ENCODE measurements around the gene B4GAT1. TPM values are rescaled to one million over a fixed set of nuclear protein-coding genes. Genes with fewer than 3 reads are reported as not detected.
A peak's percentile ranks its signal among the peaks of the same experiment; 100 is the strongest.

Gene B4GAT1
- total RNA-seq, 4 donors from 2014 or later = 23.9 to 32.4 (median 30.0) TPM

DNA sequence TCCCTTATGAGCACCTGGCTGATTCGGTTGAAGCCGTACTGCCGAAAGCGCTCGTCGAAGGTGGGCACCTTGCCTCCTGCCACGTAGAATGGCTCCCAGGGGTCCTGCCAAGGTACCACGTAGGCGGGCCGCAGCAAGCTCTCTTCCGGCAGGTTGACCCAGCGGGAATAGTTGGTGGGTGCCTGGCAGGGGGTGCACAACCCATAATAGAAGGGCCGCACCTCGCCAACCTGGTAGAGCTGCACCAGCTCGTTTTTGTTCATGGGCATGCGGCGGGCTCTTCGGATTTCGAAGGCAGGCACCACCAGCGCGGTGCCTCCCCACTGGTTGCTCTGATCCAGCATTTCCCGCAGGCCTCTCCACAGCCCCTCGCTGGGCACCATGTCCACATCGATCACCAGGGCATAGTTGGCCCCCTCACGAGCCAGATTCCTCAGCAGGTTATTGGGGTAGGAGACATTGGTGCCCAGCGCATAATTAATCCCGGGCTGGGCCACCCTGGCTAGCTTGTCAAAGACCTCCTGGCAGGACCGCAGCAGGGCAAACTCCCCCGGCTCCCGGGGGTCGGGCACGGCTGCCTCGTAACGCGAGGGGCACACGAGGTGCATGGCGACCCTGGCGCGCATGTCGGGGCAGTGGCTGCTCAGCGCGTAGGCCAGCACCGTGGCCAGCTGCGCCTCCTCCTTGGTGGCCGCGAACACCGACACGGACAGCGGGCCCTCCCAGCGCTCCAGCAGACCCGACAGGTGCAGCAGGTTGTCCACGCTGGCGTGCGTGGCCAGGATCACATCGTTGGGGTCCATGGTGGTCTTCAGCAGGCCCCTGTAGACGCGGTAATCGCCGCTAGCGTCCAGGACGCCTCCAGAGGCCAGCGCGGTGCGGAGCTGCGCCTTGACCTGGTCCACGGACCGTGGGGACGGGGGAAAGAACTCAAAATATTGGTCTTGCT lies 679 bp downstream of the B4GAT1 start:
- TF ChIP-seq, protein P1, sequence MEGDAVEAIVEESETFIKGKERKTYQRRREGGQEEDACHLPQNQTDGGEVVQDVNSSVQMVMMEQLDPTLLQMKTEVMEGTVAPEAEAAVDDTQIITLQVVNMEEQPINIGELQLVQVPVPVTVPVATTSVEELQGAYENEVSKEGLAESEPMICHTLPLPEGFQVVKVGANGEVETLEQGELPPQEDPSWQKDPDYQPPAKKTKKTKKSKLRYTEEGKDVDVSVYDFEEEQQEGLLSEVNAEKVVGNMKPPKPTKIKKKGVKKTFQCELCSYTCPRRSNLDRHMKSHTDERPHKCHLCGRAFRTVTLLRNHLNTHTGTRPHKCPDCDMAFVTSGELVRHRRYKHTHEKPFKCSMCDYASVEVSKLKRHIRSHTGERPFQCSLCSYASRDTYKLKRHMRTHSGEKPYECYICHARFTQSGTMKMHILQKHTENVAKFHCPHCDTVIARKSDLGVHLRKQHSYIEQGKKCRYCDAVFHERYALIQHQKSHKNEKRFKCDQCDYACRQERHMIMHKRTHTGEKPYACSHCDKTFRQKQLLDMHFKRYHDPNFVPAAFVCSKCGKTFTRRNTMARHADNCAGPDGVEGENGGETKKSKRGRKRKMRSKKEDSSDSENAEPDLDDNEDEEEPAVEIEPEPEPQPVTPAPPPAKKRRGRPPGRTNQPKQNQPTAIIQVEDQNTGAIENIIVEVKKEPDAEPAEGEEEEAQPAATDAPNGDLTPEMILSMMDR (IDR thresholded peaks at IDR 0.05) = no peak
- no peak for TF ChIP-seq POLR2A (IDR thresholded peaks at IDR 0.05)
- intact Hi-C loops (cut with DNase I; ENCODE audit: low total_unique reads) = no loop called here
- peak in 1 of 2 donors; percentile 86 for DNase-seq (ENCODE audit: low spot score in 2 of 2)
- H3K4me3 ChIP-seq (ENCODE audit: low read depth, poor library complexity, severe bottlenecking) = peak overlapping the region; percentile 69
- WGBS, 2 donors = 29 to 35% methylated on average over 42 to 47 of the region's 68 CpGs

DNA sequence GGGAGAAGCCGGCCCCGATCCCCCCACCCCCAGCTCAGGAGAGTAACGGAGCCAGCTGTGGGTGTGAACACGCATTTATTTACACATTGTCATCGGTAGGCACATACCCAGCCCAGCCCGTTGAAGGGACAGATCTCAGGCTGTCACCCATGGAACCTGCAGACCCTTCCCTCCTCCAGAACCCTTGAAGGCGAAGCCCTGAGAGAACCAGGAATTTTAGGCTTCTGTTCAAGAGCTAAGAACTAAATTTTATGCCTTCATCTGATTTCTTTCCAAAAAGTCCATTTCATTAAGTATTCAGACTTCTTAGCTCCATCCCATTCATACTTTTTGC lies 2.1 kb downstream of the B4GAT1 start:
- TF ChIP-seq POLR2A (IDR thresholded peaks at IDR 0.05) = no peak
- TF ChIP-seq, protein P1 (IDR thresholded peaks at IDR 0.05) = no peak
- no peak for DNase-seq (ENCODE audit: low spot score in 2 of 2)
- no peak overlapping the region for H3K4me3 ChIP-seq (ENCODE audit: low read depth, poor library complexity, severe bottlenecking)
- 4 to 6% methylated on average over 7 of the region's 7 CpGs for WGBS, 2 donors
- intact Hi-C loops (cut with DNase I; ENCODE audit: low total_unique reads) = no loop called here

DNA sequence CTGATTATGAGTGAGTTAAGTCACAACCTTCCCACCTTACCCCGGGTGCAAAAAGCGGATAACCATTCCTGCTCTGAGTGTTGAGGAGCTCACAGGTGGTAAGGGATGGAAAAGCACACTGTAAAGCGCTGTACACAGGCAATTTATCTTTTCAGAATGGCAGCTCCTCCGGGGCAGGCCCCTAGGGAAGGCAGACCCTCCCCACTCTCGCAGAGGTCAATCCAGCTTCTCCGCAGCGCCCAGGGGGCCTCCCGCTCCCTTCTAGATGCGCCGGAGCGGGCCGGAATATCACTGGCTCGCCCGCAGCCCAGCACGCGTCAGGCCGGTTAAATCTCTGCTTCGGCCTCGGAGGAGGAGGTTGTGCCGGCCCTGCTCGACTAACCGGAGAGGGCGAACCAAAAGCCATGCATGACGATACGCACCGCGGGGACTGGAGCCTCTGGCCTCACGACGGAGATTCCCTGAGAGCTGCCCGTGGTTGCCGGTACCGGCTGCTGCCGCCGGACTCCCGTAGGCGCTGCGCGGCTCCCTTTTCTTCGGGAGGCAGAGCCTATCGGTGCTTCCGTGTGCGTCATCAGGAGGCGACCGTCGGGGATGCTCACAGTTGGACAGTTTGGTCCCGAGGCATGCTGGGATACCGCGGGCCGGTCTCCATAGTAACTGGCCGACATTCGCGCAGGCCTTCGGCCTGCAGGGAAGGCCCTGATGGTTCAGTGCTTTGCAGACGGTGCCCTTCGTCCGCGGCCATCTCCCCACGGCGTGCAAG lies 2.7 kb downstream of the B4GAT1 start, which contains the start of gene BRMS1:
Gene BRMS1 (minus strand): TSS at position 555 of the 766 bp plus-strand sequence. CDS start 2,870 bp downstream, outside the sequence.
- intact Hi-C loops (cut with DNase I; ENCODE audit: low total_unique reads) = no loop called here
- no peak for TF ChIP-seq POLR2A (IDR thresholded peaks at IDR 0.05)
- TF ChIP-seq, protein P1 (IDR thresholded peaks at IDR 0.05) = no peak
- 2% methylated on average over 24 to 26 of the region's 59 CpGs for WGBS, 2 donors
- H3K4me3 ChIP-seq (ENCODE audit: low read depth, poor library complexity, severe bottlenecking) = peak within 1 kb of the TSS; percentile 88
- DNase-seq (ENCODE audit: low spot score in 2 of 2) = peak; percentile 97 to 99

DNA sequence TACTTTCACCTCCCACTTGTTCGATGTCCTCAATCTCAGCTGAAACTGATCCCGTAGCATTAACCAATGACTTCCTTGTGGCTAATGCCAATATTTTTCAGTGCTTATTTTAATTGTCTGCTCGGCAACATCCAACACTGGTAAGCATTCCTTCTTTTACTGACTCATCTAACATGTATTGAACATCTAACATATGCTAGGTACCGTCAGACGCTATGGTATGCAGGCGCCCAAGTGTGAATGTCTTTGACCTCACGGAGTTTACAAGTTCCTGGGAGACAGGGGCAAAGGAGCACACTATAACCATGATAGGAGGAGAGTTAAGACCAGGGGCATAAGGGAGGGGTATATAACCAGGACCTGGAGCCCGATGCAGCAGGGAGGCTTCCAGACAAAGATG lies 4.3 kb downstream of the B4GAT1 start:
- intact Hi-C loops (cut with DNase I; ENCODE audit: low total_unique reads) = no loop called here
- WGBS, 2 donors = 76 to 87% methylated on average over 8 of the region's 8 CpGs
- H3K4me3 ChIP-seq (ENCODE audit: low read depth, poor library complexity, severe bottlenecking) = no peak overlapping the region
- TF ChIP-seq, protein P1 (IDR thresholded peaks at IDR 0.05) = no peak
- no peak for TF ChIP-seq POLR2A (IDR thresholded peaks at IDR 0.05)
- DNase-seq (ENCODE audit: low spot score in 2 of 2) = no peak

DNA sequence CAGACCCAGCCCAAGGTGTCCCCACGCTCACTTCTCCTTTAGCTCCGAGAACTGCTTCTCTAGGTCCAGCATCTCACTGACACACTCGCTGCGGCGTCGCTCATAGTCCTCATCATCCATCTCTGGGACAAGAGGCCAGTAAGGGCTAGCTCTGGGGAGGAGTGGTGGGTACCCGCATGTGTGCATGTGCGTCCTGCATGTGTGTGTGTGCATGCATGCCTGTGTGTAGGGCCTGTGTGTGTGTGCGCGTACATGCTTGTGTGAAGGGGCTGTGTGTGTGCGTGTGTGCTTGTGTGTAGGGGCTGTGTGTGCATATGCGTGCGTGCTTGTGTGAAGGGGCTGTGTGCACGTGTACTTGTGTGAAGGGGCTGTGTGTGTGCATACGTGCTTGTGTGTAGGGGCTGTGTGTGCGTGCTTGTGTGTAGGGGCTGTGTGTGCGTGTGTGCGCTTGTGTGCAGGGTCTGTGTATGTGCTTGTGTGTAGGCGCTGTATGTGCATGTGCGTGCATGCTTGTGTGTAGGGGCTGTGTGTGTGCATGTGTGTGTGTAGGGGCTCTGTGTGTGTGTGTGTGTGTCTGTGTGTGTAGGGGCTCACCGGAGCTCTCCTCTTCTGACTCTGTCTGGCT lies 5.8 kb downstream of the B4GAT1 start:
- H3K4me3 ChIP-seq (ENCODE audit: low read depth, poor library complexity, severe bottlenecking) = no peak overlapping the region
- intact Hi-C loops (cut with DNase I; ENCODE audit: low total_unique reads) = no loop called here
- no peak for DNase-seq (ENCODE audit: low spot score in 2 of 2)
- 90 to 92% methylated on average over 21 of the region's 21 CpGs for WGBS, 2 donors
- no peak for TF ChIP-seq POLR2A (IDR thresholded peaks at IDR 0.05)
- TF ChIP-seq, protein P1 (IDR thresholded peaks at IDR 0.05) = peak in 1 of 3 donors; percentile 34
